ENCODE results near the gene THRB. TPM values are rescaled to one million over a fixed set of nuclear protein-coding genes. Genes with fewer than 3 reads are reported as not detected.

Gene THRB
- total and polyA plus RNA-seq, 4 experiments from 2014 or later = 0.03 TPM; not detected in 3

DNA sequence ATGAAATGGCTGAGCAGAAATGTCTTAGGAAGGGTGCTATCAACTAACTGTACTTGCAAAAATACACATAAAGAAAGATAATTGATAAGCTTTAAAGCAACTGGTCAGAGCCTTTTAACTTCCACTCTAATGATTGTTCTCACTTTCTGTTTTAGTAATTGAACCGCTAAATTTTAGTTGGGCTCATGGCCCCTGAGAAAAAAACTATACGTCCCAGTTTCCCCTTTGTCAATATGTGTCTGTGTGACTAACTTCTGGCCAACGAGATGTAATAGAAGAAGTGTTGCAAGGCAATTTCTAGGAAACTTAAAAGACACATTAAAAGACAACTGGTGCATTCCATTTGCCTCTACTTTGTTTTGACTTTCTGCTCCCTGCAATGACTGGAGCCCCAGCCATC is 325.7 kb downstream of the THRB start:
- ChIA-PET CTCF (ENCODE audit: partially characterized antibody) (interaction anchor here (0.6 kb wide), 1 partner anchor 16 kb away, joined by 4 read pairs; no protein-coding TSS in a partner anchor), POLR2A (ENCODE audit: partially characterized antibody) (no interaction called here)
- Mint-ChIP-seq H3K27ac (peak overlapping the region in 1 of 7 donors; percentile 44), H3K9me3 (no peaks in the 10 kb centered on the region), H3K4me1 (no peaks in the 10 kb centered on the region), H3K4me3 (no peak overlapping the region), H3K27me3 (no peaks in the 10 kb centered on the region), H3K36me3 (no peaks in the 10 kb centered on the region)
- no peak for DNase-seq
- no peak overlapping the region for H3K4me3 ChIP-seq (ENCODE audit: low read length in 2 of 2)
- H3K27ac ChIP-seq (ENCODE audit: low read depth, low read length) = no peak overlapping the region
- no peaks in the 10 kb centered on the region for H3K4me1 ChIP-seq (ENCODE audit: insufficient read depth, low read length)
- no peaks in the 10 kb centered on the region for H3K36me3 ChIP-seq (ENCODE audit: insufficient read depth, low read length)
- H3K9me3 ChIP-seq (ENCODE audit: control insufficient read depth in 1 of 2, low read length in 2 of 2) = no peaks in the 10 kb centered on the region
- H3K27me3 ChIP-seq (ENCODE audit: insufficient read depth, low read length) = no peaks in the 10 kb centered on the region
- intact Hi-C loops (cut with micrococcal nuclease) = no loop called here

DNA sequence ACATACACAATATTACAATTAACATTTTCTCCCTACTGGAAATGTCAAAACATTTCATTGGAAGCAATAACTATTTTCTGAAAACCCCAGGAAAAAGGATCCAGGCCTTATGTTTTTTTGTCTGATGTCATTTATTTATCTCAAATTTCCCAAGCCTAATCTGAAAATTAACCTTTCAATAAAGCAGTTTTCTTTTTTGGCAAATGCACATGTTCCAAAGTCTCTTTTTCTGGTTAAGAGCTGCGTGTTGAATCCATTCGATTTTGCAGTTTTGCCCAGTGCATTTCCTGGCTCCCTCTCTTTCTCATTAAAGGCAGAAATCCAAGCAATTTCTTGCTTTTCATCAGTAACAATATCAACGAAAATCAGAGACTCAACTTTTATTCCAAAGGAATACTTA is 327.2 kb downstream of the THRB start:
- Mint-ChIP-seq H3K4me3 (no peak overlapping the region), H3K36me3 (no peaks in the 10 kb centered on the region), H3K9me3 (no peaks in the 10 kb centered on the region), H3K27ac (no peak overlapping the region), H3K4me1 (no peaks in the 10 kb centered on the region), H3K27me3 (no peaks in the 10 kb centered on the region)
- Histone ChIP-seq H3K9me3 (ENCODE audit: control insufficient read depth in 1 of 2, low read length in 2 of 2) (no peaks in the 10 kb centered on the region), H3K27me3 (ENCODE audit: insufficient read depth, low read length) (no peaks in the 10 kb centered on the region), H3K4me3 (ENCODE audit: low read length in 2 of 2) (no peak overlapping the region), H3K27ac (ENCODE audit: low read depth, low read length) (no peak overlapping the region), H3K36me3 (ENCODE audit: insufficient read depth, low read length) (no peaks in the 10 kb centered on the region), H3K4me1 (ENCODE audit: insufficient read depth, low read length) (no peaks in the 10 kb centered on the region)
- ChIA-PET CTCF (ENCODE audit: partially characterized antibody) (interaction anchor here (1.1 kb wide), 1 partner anchor 18 kb away, joined by 4 read pairs; no protein-coding TSS in a partner anchor), POLR2A (ENCODE audit: partially characterized antibody) (no interaction called here)
- intact Hi-C loops (cut with micrococcal nuclease) = no loop called here
- DNase-seq = no peak

DNA sequence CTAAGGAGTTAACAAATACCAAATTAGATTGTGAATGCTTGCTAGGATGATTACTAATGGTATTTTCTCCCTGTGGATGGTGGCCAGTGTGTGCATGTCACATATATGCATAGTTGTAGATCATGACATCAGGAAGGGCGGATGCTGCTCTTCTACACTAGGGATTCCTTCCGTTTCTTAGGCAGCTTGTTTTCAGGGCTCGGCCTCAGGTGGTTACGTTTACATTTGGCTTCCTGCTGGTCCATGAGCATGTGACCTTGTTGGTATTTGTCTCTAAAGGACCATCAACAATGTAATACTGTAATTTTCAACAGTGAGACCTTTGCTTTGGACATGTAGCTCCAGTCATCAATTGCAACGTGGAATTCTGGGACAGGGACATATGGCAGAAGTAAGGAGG is 328.1 kb downstream of the THRB start:
- Histone ChIP-seq H3K4me1 (ENCODE audit: insufficient read depth, low read length) (no peaks in the 10 kb centered on the region), H3K9me3 (ENCODE audit: control insufficient read depth in 1 of 2, low read length in 2 of 2) (no peaks in the 10 kb centered on the region), H3K27me3 (ENCODE audit: insufficient read depth, low read length) (no peaks in the 10 kb centered on the region), H3K4me3 (ENCODE audit: low read length in 2 of 2) (no peak overlapping the region), H3K36me3 (ENCODE audit: insufficient read depth, low read length) (no peaks in the 10 kb centered on the region), H3K27ac (ENCODE audit: low read depth, low read length) (no peak overlapping the region)
- intact Hi-C loops (cut with micrococcal nuclease) = no loop called here
- DNase-seq = no peak
- no peaks in the 10 kb centered on the region for H3K27me3 Mint-ChIP-seq
- no peak overlapping the region for H3K4me3 Mint-ChIP-seq
- no peak overlapping the region for H3K27ac Mint-ChIP-seq
- H3K9me3 Mint-ChIP-seq = peaks cover 0 to 2% (median 0%) of the 10 kb centered on the region in 8 donors
- no peaks in the 10 kb centered on the region for H3K36me3 Mint-ChIP-seq
- ChIA-PET POLR2A (ENCODE audit: partially characterized antibody) (no interaction called here), CTCF (ENCODE audit: partially characterized antibody) (no interaction called here)
- no peaks in the 10 kb centered on the region for H3K4me1 Mint-ChIP-seq

DNA sequence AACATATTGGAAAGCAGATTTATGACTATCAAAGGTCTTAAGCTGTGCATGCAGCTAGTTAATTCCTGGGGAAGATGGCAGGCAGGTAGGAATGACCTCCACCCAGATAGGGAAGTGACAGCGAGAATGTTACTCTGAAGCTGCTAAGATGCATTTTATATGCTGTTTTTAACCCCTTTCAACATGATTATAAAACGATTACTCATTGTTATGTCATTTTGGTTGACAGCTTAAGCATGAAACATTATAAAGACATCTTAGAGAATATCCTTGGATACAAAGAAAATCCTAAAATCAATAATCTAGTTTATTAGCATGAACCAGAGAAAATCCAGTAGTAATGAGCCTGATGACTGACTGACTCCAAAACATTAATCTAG is 329.1 kb downstream of the THRB start:
- no peaks in the 10 kb centered on the region for H3K4me1 Mint-ChIP-seq
- no peaks in the 10 kb centered on the region for H3K36me3 Mint-ChIP-seq
- CTCF ChIA-PET (ENCODE audit: partially characterized antibody) = no interaction called here
- no peaks in the 10 kb centered on the region for H3K27me3 Mint-ChIP-seq
- Histone ChIP-seq H3K27me3 (ENCODE audit: insufficient read depth, low read length) (no peaks in the 10 kb centered on the region), H3K27ac (ENCODE audit: low read depth, low read length) (no peak overlapping the region), H3K36me3 (ENCODE audit: insufficient read depth, low read length) (no peaks in the 10 kb centered on the region), H3K9me3 (ENCODE audit: control insufficient read depth in 1 of 2, low read length in 2 of 2) (no peaks in the 10 kb centered on the region), H3K4me1 (ENCODE audit: insufficient read depth, low read length) (no peaks in the 10 kb centered on the region), H3K4me3 (ENCODE audit: low read length in 2 of 2) (no peak overlapping the region)
- POLR2A ChIA-PET (ENCODE audit: partially characterized antibody) = no interaction called here
- intact Hi-C loops (cut with micrococcal nuclease) = no loop called here
- H3K27ac Mint-ChIP-seq = no peak overlapping the region
- H3K4me3 Mint-ChIP-seq = no peak overlapping the region
- DNase-seq = no peak
- H3K9me3 Mint-ChIP-seq = peaks cover 0 to 2% (median 0%) of the 10 kb centered on the region in 8 donors

DNA sequence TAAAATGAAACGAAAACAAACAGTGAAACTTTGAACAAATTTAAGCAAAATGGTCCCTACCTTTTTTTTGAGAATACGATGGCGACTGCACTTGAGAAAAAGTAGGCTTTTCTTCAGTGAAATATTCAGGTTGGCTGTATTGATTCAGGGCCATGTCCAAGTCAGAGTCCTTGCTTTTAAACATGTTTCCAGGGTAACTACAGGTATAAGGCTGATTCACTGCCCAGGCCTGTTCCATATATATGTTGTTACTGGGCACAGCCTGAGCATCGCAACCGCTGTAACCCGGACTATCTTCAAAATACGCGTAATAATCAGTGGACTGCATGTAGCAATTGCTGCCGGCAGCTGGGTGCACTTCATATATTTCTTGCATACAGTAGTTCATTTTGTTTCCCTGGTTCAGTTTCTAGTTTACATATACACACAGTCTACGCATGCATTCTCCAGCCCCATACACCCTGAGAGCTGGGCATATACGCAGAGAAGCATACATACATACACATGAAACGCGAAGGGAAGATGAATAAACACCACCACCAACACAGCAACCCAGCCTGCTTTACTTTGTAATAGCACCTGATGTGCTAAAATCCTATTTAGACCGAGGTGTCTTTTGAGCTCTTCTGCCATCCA is 329.6 kb downstream of the THRB start:
- no peaks in the 10 kb centered on the region for H3K27me3 Mint-ChIP-seq
- H3K27me3 ChIP-seq (ENCODE audit: insufficient read depth, low read length) = no peaks in the 10 kb centered on the region
- no peak overlapping the region for H3K27ac ChIP-seq (ENCODE audit: low read depth, low read length)
- CTCF ChIA-PET (ENCODE audit: partially characterized antibody) = no interaction called here
- no peaks in the 10 kb centered on the region for H3K9me3 ChIP-seq (ENCODE audit: control insufficient read depth in 1 of 2, low read length in 2 of 2)
- no peak overlapping the region for H3K27ac Mint-ChIP-seq
- no peak for DNase-seq
- H3K4me3 Mint-ChIP-seq = no peak overlapping the region
- H3K36me3 ChIP-seq (ENCODE audit: insufficient read depth, low read length) = no peaks in the 10 kb centered on the region
- H3K4me1 ChIP-seq (ENCODE audit: insufficient read depth, low read length) = no peaks in the 10 kb centered on the region
- no peak overlapping the region for H3K4me3 ChIP-seq (ENCODE audit: low read length in 2 of 2)
- no peaks in the 10 kb centered on the region for H3K4me1 Mint-ChIP-seq
- H3K9me3 Mint-ChIP-seq = peaks cover 0 to 2% (median 0%) of the 10 kb centered on the region in 8 donors
- POLR2A ChIA-PET (ENCODE audit: partially characterized antibody) = no interaction called here
- intact Hi-C loops (cut with micrococcal nuclease) = no loop called here
- H3K36me3 Mint-ChIP-seq = no peaks in the 10 kb centered on the region

DNA sequence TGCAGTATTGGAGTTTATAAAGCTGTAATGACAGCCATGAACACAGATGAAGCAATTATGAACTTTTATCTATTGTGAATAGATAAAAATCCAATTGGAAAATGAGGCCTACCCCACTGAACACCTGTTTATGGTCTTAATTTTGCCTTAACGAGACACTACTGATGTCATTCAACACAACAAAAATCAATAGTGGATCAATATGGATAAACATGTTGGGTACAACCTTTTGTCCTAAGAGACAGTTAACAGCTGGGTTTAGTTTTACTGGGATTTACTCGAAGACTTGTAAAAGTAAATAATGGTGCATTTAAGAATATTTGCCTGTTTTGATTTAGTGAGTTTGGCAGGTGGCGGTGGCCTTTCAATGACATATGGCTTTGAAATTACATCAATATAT is 331.7 kb downstream of the THRB start:
- DNase-seq = no peak
- intact Hi-C loops (cut with micrococcal nuclease) = no loop called here
- no peaks in the 10 kb centered on the region for H3K4me1 ChIP-seq (ENCODE audit: insufficient read depth, low read length)
- Mint-ChIP-seq H3K27me3 (peaks cover 0 to 2% of the 10 kb centered on the region in 2 donors), H3K36me3 (no peaks in the 10 kb centered on the region), H3K9me3 (peaks cover 0 to 2% (median 0%) of the 10 kb centered on the region in 8 donors), H3K4me1 (no peaks in the 10 kb centered on the region), H3K4me3 (no peak overlapping the region), H3K27ac (no peak overlapping the region)
- no peak overlapping the region for H3K4me3 ChIP-seq (ENCODE audit: low read length in 2 of 2)
- H3K27me3 ChIP-seq (ENCODE audit: insufficient read depth, low read length) = no peaks in the 10 kb centered on the region
- no peaks in the 10 kb centered on the region for H3K36me3 ChIP-seq (ENCODE audit: insufficient read depth, low read length)
- POLR2A ChIA-PET (ENCODE audit: partially characterized antibody) = no interaction called here
- H3K9me3 ChIP-seq (ENCODE audit: control insufficient read depth in 1 of 2, low read length in 2 of 2) = no peaks in the 10 kb centered on the region
- CTCF ChIA-PET (ENCODE audit: partially characterized antibody) = no interaction called here
- H3K27ac ChIP-seq (ENCODE audit: low read depth, low read length) = no peak overlapping the region

DNA sequence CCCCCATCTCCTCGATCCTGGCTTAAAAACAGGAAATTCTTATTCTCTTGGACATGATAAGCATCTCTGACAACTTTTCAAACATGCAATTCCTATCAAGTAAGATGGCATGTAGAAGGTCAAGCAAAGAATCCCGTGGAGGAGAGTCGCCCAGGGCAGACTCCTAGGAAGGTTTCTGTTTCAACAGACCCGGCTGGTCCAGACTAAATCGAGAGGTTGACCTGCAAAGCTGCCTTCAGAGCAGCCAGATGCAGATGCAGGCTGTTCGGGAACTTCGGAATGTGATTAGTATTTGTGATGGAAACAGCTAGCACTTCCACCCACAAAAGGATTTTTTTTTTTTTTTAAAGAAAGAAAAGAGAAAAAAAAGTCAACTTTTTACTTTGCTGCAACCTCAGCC is 332.8 kb downstream of the THRB start:
- no peak overlapping the region for H3K27ac ChIP-seq (ENCODE audit: low read depth, low read length)
- H3K36me3 ChIP-seq (ENCODE audit: insufficient read depth, low read length) = no peaks in the 10 kb centered on the region
- no peaks in the 10 kb centered on the region for H3K9me3 ChIP-seq (ENCODE audit: control insufficient read depth in 1 of 2, low read length in 2 of 2)
- no peak overlapping the region for H3K4me3 ChIP-seq (ENCODE audit: low read length in 2 of 2)
- ChIA-PET POLR2A (ENCODE audit: partially characterized antibody) (no interaction called here), CTCF (ENCODE audit: partially characterized antibody) (interaction anchor here (0.6 kb wide), 1 partner anchor 13 kb away, joined by 3 read pairs; no protein-coding TSS in a partner anchor)
- Mint-ChIP-seq H3K4me3 (no peak overlapping the region), H3K36me3 (no peaks in the 10 kb centered on the region), H3K27ac (no peak overlapping the region), H3K27me3 (peaks cover 2% of the 10 kb centered on the region in 2 donors), H3K4me1 (no peaks in the 10 kb centered on the region), H3K9me3 (peaks cover 0 to 2% (median 0%) of the 10 kb centered on the region in 8 donors)
- H3K27me3 ChIP-seq (ENCODE audit: insufficient read depth, low read length) = no peaks in the 10 kb centered on the region
- DNase-seq = no peak
- no peaks in the 10 kb centered on the region for H3K4me1 ChIP-seq (ENCODE audit: insufficient read depth, low read length)
- intact Hi-C loops (cut with micrococcal nuclease) = no loop called here

Measured in CD4-positive, alpha-beta memory T cell (primary cell).